ENCODE data around the gene MORN3. TPM values are rescaled to one million over a fixed set of nuclear protein-coding genes. Genes with fewer than 3 reads are reported as not detected.

Gene MORN3
- total and polyA plus RNA-seq, 9 of the 15 experiments (the other 6 are each of a cell fraction or from before 2014, with no cell fraction given), result 0.09 to 0.27 (median 0.20) TPM

- ATAC-seq (no peak), DNase-seq (ENCODE audit: extremely low read depth in 1 of 4, low spot score in 3 of 4) (no peak), FAIRE-seq (no peak)
- Histone ChIP-seq H2AFZ (ENCODE audit: low read depth, low read length) (peak overlapping the region; percentile 97), H3K4me2 (ENCODE audit: insufficient read depth, low read length) (peak overlapping the region; percentile 91), H3K9me3 (replicated peaks; ENCODE audit: control insufficient read depth, insufficient read depth, low read depth, low read length) (no peaks in the 10 kb centered on the region), H3K9me1 (ENCODE audit: control insufficient read depth, insufficient read depth, low read length) (peaks cover 3% of the 10 kb centered on the region), H3K27ac (ENCODE audit: extremely low read depth, low read depth, low read length) (peak overlapping the region; percentile 78), H3K36me3 (ENCODE audit: control insufficient read depth, insufficient read depth, low read length) (peaks cover 11% of the 10 kb centered on the region; the same call in 1 of the 3 replicates), H3K4me3 (peak overlapping the region; percentile 96), H4K20me1 (replicated peaks; ENCODE audit: control insufficient read depth, insufficient read depth, low read length) (0 out of 2 replicates have a peak, but pooled peaks cover 3% of the 10 kb centered on the region), H3K79me2 (ENCODE audit: control insufficient read depth, insufficient read depth, low read length) (peaks cover 36% of the 10 kb centered on the region), H3K4me1 (replicated peaks in 1 of 2; ENCODE audit: control insufficient read depth in 2 of 2, insufficient read depth in 2 of 2, low read length in 2 of 2) (peaks cover 21 to 33% of the 10 kb centered on the region in 2 experiments; a peak in 4 of 5 replicates), H3K9ac (ENCODE audit: insufficient read depth in 1 of 2, low read depth in 2 of 2, low read length in 2 of 2) (peak overlapping the region; percentile 78 to 94; a peak in 3 of 4 replicates), H3K27me3 (ENCODE audit: control insufficient read depth in 2 of 2, insufficient read depth in 2 of 2, low read length in 2 of 2) (no peaks in the 10 kb centered on the region)
- CTCF ChIA-PET (ENCODE audit: low intra/inter-chr PET ratio), result interaction anchor here (0.6 kb wide), 1 partner anchor 9 kb away, joined by 3 read pairs; no protein-coding TSS in a partner anchor
- no TSS peak for BruUV-seq (replicated peaks)
- POLR2A ChIA-PET, result interaction anchor here (0.6 to 2.2 kb wide), 9 partner anchors 11 to 377 kb away, joined by 3 to 11 read pairs (median 3); partner anchors contain the start of gene PSMD9
- intact Hi-C loops (cut with micrococcal nuclease), result loop anchor here (2.0 kb wide), 1 partner anchor 27 kb away; no protein-coding TSS in a partner anchor
- WGBS (ENCODE audit: insufficient coverage, low coverage, missing lambda C conversion rate), result 60% methylated on average over 21 of the region's 24 CpGs
- in situ Hi-C loops (cut with MboI), result no loop called here
- TF ChIP-seq RCOR1 (IDR thresholded peaks at IDR 0.05; ENCODE audit: borderline replicate concordance in 1 of 2, low read depth in 2 of 2, low read length in 2 of 2) (no peak), MCM2 (IDR thresholded peaks at IDR 0.05; ENCODE audit: low read depth) (no peak), ZNF717 (CRISPR knock-in tag; IDR thresholded peaks at IDR 0.05) (no peak), U2AF2 (optimal IDR thresholded peaks at IDR 0.05; ENCODE audit: low read depth, low read length) (no peak), ELK3 (CRISPR knock-in tag; IDR thresholded peaks at IDR 0.05) (no peak), ZBTB40 (IDR thresholded peaks at IDR 0.05) (peak; percentile 61), ZBTB40 (CRISPR knock-in tag; IDR thresholded peaks at IDR 0.05) (no peak), SRF (CRISPR knock-in tag; IDR thresholded peaks at IDR 0.05) (peak in 1 of 2 experiments; percentile 44; a peak in 1 of 4 replicates), ZC3H4 (CRISPR knock-in tag; IDR thresholded peaks at IDR 0.05; ENCODE audit: borderline replicate concordance) (no peak)
These were observed 42.1 kb upstream of the MORN3 start for GRCh38 chr12:121711361-121712189.
